HCT116 (cell line): ENCODE data around the gene DENND5B. TPM values are rescaled to one million over a fixed set of nuclear protein-coding genes. Genes with fewer than 3 reads are reported as not detected.

Source experiments
- ATAC-seq: fragments of 200-7000 bp; cut with Tn5 transposase; 2 replicates; pipeline ENCODE4 v1.9.1; 2020; ENCODE audit warnings: mild to moderate bottlenecking, moderate library complexity
- BruUV-seq: library from RNA; stranded (reverse); fragments of 400-500 nt; replicated peaks from 2 replicates; lab custom pipeline; 2021; lab: Mats Ljungman, UMichigan
- CTCF ChIA-PET: fragments of 300-600 bp; sonication (Branson Sonifier 250); formaldehyde crosslinking; loops from one replicate; lab custom pipeline; 2021; ENCODE audit warnings: antibody characterized with exemption; lab: Charles Lee
- POLR2A ChIA-PET: fragments of 300-600, 350-600 bp; sonication (Branson Sonifier 250); formaldehyde crosslinking; loops from one replicate; lab custom pipeline; 2021; ENCODE audit warnings: antibody characterized with exemption; lab: Charles Lee
- RAD21 ChIA-PET, 2 experiments: fragments of 300-600 bp; sonication (Branson Sonifier 250); formaldehyde crosslinking; loops; one replicate each; lab custom pipeline; 2023; ENCODE audit warnings: low total read pairs in 2 of 2; ENCODE audit not compliant: uncharacterized antibody in 2 of 2, unreplicated experiment in 2 of 2, low non-redundant PET in 1 of 2; lab: Charles Lee
- DNase-seq: peaks from one replicate; pipeline ENCODE4 v3.0.0-alpha.2; 2010; ENCODE audit warnings: low read depth, low spot score
- H2AFZ ChIP-seq: fragments of 200-600 bp; shearing (Covaris generic), sonication (generic); 2 replicates; pipeline ENCODE4 v1.6.1; 2017; ENCODE audit warnings: low read depth, mixed run types, mixed read lengths, antibody characterized with exemption, low read length; ENCODE audit not compliant: poor library complexity, severe bottlenecking
- H3K27ac ChIP-seq: 2 replicates; pipeline ENCODE4 v1.5.1; 2012; ENCODE audit warnings: low read depth, low read length
- H3K27me3 ChIP-seq: fragments of 200-600 bp; sonication (generic); 2 replicates; pipeline ENCODE4 v1.6.1; 2016; ENCODE audit warnings: mixed run types, low read length, mixed read lengths; ENCODE audit not compliant: insufficient read depth
- H3K36me3 ChIP-seq, 2 experiments: fragments of 200-500 bp in 1 of 2; fragments of 200-600 bp in 1 of 2; sonication (Bioruptor generic) in 1 of 2; sonication (generic) in 1 of 2; 2 replicates each; pipeline versions ENCODE4 v1.5.1 to v1.6.1; 2014 to 2016; ENCODE audit warnings: low read length in 2 of 2, inconsistent platforms in 1 of 2, mixed read lengths in 1 of 2, mixed run types in 1 of 2; ENCODE audit not compliant: insufficient read depth in 2 of 2, control insufficient read depth in 1 of 2
- H3K4me1 ChIP-seq, 2 experiments: fragments of 200-600 bp in 1 of 2; sonication (generic) in 1 of 2; 2 replicates each; pipeline versions ENCODE4 v1.5.1 to v1.6.1; 2012 to 2017; ENCODE audit warnings: low read length in 2 of 2, inconsistent platforms in 1 of 2, mild to moderate bottlenecking in 1 of 2, mixed read lengths in 1 of 2, mixed run types in 1 of 2, moderate library complexity in 1 of 2; ENCODE audit not compliant: insufficient read depth in 2 of 2, control insufficient read depth in 1 of 2
- H3K4me2 ChIP-seq: fragments of 200-600 bp; sonication (generic); 2 replicates; pipeline ENCODE4 v1.6.1; 2017; ENCODE audit warnings: mixed run types, low read length, mixed read lengths
- H3K4me3 ChIP-seq, 2 experiments: fragments of 200-600 bp in 1 of 2; sonication (generic) in 1 of 2; replicated peaks in 1 of 2; 2 replicates each; pipeline ENCODE4 v1.5.1; 2011 to 2016; ENCODE audit warnings: low read length in 2 of 2, control low read depth in 1 of 2, low read depth in 1 of 2, mild to moderate bottlenecking in 1 of 2, mixed read lengths in 1 of 2, mixed run types in 1 of 2
- H3K79me2 ChIP-seq: fragments of 200-600 bp; sonication (generic); 2 replicates; pipeline ENCODE4 v1.6.1; 2017; ENCODE audit warnings: mild to moderate bottlenecking, mixed run types, low read length, moderate library complexity, mixed read lengths; ENCODE audit not compliant: insufficient read depth
- H3K9ac ChIP-seq: fragments of 200-600 bp; sonication (generic); 2 replicates; pipeline ENCODE4 v1.6.1; 2016; ENCODE audit warnings: low read length, mixed read lengths
- H3K9me2 ChIP-seq: fragments of 200-600 bp; sonication (generic), shearing (Covaris generic); 2 replicates; pipeline ENCODE4 v1.6.1; 2017; ENCODE audit warnings: mixed run types, mild to moderate bottlenecking, moderate library complexity; ENCODE audit not compliant: insufficient read depth
- H3K9me3 ChIP-seq, 2 experiments: fragments of 200-500 bp in 1 of 2; fragments of 200-600 bp in 1 of 2; sonication (Bioruptor generic) in 1 of 2; sonication (generic) in 1 of 2; 2 replicates each; pipeline ENCODE4 v1.6.1; 2014 to 2017; ENCODE audit warnings: low read length in 2 of 2, mixed read lengths in 2 of 2, inconsistent platforms in 1 of 2, low read depth in 1 of 2, mild to moderate bottlenecking in 1 of 2, mixed run types in 1 of 2, moderate library complexity in 1 of 2; ENCODE audit not compliant: control insufficient read depth in 1 of 2, insufficient read depth in 1 of 2
- H4K20me1 ChIP-seq: fragments of 200-600 bp; sonication (generic), shearing (Covaris generic); 2 replicates; pipeline ENCODE4 v1.6.1; 2017; ENCODE audit warnings: mixed run types, mild to moderate bottlenecking, moderate library complexity; ENCODE audit not compliant: insufficient read depth
- CBX3 ChIP-seq: IDR thresholded peaks from 2 replicates; pipeline ENCODE4 v1.6.1; 2012; ENCODE audit warnings: low read depth
- CEBPB ChIP-seq: IDR thresholded peaks from 2 replicates; pipeline ENCODE4 v1.6.1; 2012; ENCODE audit warnings: low read depth
- EGR1 ChIP-seq: IDR thresholded peaks from 2 replicates; pipeline ENCODE4 v1.6.1; 2012; ENCODE audit warnings: low read depth
- ELF1 ChIP-seq: IDR thresholded peaks from 2 replicates; pipeline ENCODE4 v1.6.1; 2012; ENCODE audit warnings: low read depth, borderline replicate concordance
- EZH2 ChIP-seq: fragments of 200-600 bp; sonication (generic); IDR thresholded peaks from 2 replicates; pipeline ENCODE4 v1.6.1; 2017; ENCODE audit warnings: antibody characterized with exemption, mixed run types
- EZH2phosphoT487 ChIP-seq: fragments of 200-600 bp; IDR thresholded peaks from 2 replicates; pipeline ENCODE4 v1.6.1; 2018; ENCODE audit warnings: antibody characterized with exemption, borderline replicate concordance
- JUND ChIP-seq: IDR thresholded peaks from 2 replicates; pipeline ENCODE4 v1.6.1; 2012
- POLR2A ChIP-seq: IDR thresholded peaks from 2 replicates; pipeline ENCODE4 v1.7.0; 2011; ENCODE audit warnings: borderline replicate concordance; ENCODE audit not compliant: insufficient read depth, insufficient read length; ENCODE audit errors: extremely low read depth
- POLR2AphosphoS5 ChIP-seq: IDR thresholded peaks from 2 replicates; pipeline ENCODE4 v1.6.1; 2011; ENCODE audit warnings: mild to moderate bottlenecking, low read depth, low read length, moderate library complexity
- SIN3A ChIP-seq: IDR thresholded peaks from 2 replicates; pipeline ENCODE4 v1.6.1; 2012; ENCODE audit warnings: low read depth
- SRF ChIP-seq: IDR thresholded peaks from 2 replicates; pipeline ENCODE4 v1.6.1; 2012; ENCODE audit warnings: low read depth
- YY1 ChIP-seq: IDR thresholded peaks from 2 replicates; pipeline ENCODE4 v1.6.1; 2011; ENCODE audit warnings: low read length, low read depth, moderate library complexity, mild to moderate bottlenecking; ENCODE audit not compliant: insufficient replicate concordance; ENCODE audit errors: extremely low read depth
- ZFX ChIP-seq: fragments of 450-650 bp; IDR thresholded peaks from 2 replicates; pipeline ENCODE4 v1.6.1; 2017
- ZNF274 ChIP-seq: fragments of 200-500 bp; sonication (Bioruptor generic); IDR thresholded peaks from 2 replicates; pipeline ENCODE4 v1.6.1; 2014; ENCODE audit warnings: mild to moderate bottlenecking, low read depth, low read length, inconsistent platforms
- intact Hi-C: fragments of 100-400 bp; cut with micrococcal nuclease; formaldehyde crosslinking; loops from 2 replicates; pipeline ENCODE4 v1.10.0; 2022
- total RNA-seq: library from RNA; stranded (reverse); gene quantifications from one replicate; pipeline ENCODE4 v1.2.1, GENCODE V29; 2021; ENCODE audit not compliant: unreplicated experiment
- TF ChIP-seq, protein P1 (sequence below): IDR thresholded peaks from 2 replicates; pipeline ENCODE4 v1.6.1; 2011; ENCODE audit warnings: mild to moderate bottlenecking, low read length, moderate library complexity; ENCODE audit not compliant: insufficient replicate concordance; ENCODE audit errors: extremely low read depth
- TF ChIP-seq, protein P2 (sequence below): IDR thresholded peaks from 2 replicates; pipeline ENCODE4 v1.6.1; 2012
- TF ChIP-seq, protein P3 (sequence below): IDR thresholded peaks from 2 replicates; pipeline ENCODE4 v1.6.1; 2012
- TF ChIP-seq, protein P4 (sequence below), 3 experiments: fragments of 200-600 bp in 1 of 3; sonication (generic) in 1 of 3; IDR thresholded peaks in 2 of 3; conservative IDR thresholded peaks in 1 of 3; 2 replicates each; pipeline ENCODE4 v1.5.1; 2012 to 2017; ENCODE audit warnings: low read depth in 2 of 3, low read length in 2 of 3, antibody characterized with exemption in 1 of 3, borderline replicate concordance in 1 of 3, control low read depth in 1 of 3, mild to moderate bottlenecking in 1 of 3, mixed read lengths in 1 of 3, mixed run types in 1 of 3, moderate library complexity in 1 of 3; ENCODE audit not compliant: insufficient read depth in 1 of 3
- TF ChIP-seq, protein P5 (sequence below): IDR thresholded peaks from 2 replicates; pipeline ENCODE4 v1.6.1; 2012; ENCODE audit warnings: low read depth

The DENND5B gene
- total RNA-seq, 1 experiment from 2014 or later, result 19.2 TPM

DNA sequence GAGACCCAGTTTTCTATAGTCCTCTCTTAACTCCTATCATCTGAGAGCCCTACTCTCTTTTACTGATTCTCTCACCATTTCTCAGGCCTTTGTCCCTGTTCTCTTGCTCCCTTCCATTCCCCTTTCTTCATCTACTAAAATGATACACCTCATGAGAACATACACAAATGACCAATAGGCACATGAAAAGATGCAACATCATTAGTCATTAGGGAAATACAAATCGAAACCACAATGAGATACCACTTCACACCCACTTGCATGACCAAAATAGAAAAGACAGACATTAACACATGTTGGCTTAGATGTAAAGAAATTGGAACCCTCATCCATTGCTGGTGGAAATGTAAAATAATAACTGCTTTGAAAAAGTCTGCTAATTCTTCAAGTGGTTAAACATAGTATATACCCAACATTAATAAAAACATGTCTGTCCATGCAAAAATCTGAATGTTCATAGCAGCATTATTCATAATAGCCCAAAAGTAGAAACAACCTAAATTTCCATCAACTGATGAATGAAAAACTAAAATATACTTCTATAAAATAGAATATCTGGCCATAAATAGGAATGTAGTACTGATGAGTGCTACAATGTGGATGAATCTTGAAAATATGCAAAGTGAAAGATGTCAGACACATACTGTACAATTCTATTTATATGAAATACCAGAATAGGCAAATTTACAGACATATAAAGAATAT lies 66.0 kb downstream of the DENND5B start:
- POLR2A ChIA-PET, result no interaction called here
- Histone ChIP-seq H3K36me3 (no peaks in the 10 kb centered on the region), H3K4me2 (peak overlapping the region; percentile 23), H3K9me3 (no peaks in the 10 kb centered on the region), H4K20me1 (no peaks in the 10 kb centered on the region), H3K9me2 (no peaks in the 10 kb centered on the region), H3K27me3 (no peaks in the 10 kb centered on the region), H3K9ac (no peak overlapping the region), H3K79me2 (peaks cover 17% of the 10 kb centered on the region), H3K4me3 (no peak overlapping the region), H2AFZ (no peak overlapping the region), H3K4me1 (peaks cover 33 to 64% of the 10 kb centered on the region in 2 experiments), H3K27ac (no peak overlapping the region)
- BruUV-seq, result no TSS peak
- intact Hi-C loops, result no loop called here
- no peak for ATAC-seq
- RAD21 ChIA-PET, result no interaction called here
- DNase-seq, result peak; percentile 13
- CTCF ChIA-PET, result no interaction called here
- TF ChIP-seq ZFX, result no peak
- TF ChIP-seq SRF, result no peak
- no peak for TF ChIP-seq CEBPB
- no peak for TF ChIP-seq EZH2phosphoT487
- no peak for TF ChIP-seq SIN3A
- TF ChIP-seq, protein P1, sequence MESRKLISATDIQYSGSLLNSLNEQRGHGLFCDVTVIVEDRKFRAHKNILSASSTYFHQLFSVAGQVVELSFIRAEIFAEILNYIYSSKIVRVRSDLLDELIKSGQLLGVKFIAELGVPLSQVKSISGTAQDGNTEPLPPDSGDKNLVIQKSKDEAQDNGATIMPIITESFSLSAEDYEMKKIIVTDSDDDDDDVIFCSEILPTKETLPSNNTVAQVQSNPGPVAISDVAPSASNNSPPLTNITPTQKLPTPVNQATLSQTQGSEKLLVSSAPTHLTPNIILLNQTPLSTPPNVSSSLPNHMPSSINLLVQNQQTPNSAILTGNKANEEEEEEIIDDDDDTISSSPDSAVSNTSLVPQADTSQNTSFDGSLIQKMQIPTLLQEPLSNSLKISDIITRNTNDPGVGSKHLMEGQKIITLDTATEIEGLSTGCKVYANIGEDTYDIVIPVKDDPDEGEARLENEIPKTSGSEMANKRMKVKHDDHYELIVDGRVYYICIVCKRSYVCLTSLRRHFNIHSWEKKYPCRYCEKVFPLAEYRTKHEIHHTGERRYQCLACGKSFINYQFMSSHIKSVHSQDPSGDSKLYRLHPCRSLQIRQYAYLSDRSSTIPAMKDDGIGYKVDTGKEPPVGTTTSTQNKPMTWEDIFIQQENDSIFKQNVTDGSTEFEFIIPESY, result no peak
- TF ChIP-seq POLR2A, result no peak
- TF ChIP-seq, protein P2, sequence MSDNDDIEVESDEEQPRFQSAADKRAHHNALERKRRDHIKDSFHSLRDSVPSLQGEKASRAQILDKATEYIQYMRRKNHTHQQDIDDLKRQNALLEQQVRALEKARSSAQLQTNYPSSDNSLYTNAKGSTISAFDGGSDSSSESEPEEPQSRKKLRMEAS, result 0 out of 2 replicates have a peak, but pooled peaks have one; percentile 36
- 0 out of 2 replicates have a peak, but pooled peaks have one; percentile 21 for TF ChIP-seq JUND
- no peak for TF ChIP-seq ELF1
- TF ChIP-seq, protein P3, sequence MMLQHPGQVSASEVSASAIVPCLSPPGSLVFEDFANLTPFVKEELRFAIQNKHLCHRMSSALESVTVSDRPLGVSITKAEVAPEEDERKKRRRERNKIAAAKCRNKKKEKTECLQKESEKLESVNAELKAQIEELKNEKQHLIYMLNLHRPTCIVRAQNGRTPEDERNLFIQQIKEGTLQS, result no peak
- no peak for TF ChIP-seq ZNF274
- TF ChIP-seq, protein P4, sequence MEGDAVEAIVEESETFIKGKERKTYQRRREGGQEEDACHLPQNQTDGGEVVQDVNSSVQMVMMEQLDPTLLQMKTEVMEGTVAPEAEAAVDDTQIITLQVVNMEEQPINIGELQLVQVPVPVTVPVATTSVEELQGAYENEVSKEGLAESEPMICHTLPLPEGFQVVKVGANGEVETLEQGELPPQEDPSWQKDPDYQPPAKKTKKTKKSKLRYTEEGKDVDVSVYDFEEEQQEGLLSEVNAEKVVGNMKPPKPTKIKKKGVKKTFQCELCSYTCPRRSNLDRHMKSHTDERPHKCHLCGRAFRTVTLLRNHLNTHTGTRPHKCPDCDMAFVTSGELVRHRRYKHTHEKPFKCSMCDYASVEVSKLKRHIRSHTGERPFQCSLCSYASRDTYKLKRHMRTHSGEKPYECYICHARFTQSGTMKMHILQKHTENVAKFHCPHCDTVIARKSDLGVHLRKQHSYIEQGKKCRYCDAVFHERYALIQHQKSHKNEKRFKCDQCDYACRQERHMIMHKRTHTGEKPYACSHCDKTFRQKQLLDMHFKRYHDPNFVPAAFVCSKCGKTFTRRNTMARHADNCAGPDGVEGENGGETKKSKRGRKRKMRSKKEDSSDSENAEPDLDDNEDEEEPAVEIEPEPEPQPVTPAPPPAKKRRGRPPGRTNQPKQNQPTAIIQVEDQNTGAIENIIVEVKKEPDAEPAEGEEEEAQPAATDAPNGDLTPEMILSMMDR (IDR thresholded peaks at IDR 0.05 in 2 of 3, conservative IDR thresholded peaks at IDR 0.05 in 1 of 3; ENCODE audit: borderline replicate concordance in 1 of 3, insufficient read depth in 1 of 3, low read depth in 2 of 3, low read length in 2 of 3), result no peak
- no peak for TF ChIP-seq YY1
- TF ChIP-seq, protein P5, sequence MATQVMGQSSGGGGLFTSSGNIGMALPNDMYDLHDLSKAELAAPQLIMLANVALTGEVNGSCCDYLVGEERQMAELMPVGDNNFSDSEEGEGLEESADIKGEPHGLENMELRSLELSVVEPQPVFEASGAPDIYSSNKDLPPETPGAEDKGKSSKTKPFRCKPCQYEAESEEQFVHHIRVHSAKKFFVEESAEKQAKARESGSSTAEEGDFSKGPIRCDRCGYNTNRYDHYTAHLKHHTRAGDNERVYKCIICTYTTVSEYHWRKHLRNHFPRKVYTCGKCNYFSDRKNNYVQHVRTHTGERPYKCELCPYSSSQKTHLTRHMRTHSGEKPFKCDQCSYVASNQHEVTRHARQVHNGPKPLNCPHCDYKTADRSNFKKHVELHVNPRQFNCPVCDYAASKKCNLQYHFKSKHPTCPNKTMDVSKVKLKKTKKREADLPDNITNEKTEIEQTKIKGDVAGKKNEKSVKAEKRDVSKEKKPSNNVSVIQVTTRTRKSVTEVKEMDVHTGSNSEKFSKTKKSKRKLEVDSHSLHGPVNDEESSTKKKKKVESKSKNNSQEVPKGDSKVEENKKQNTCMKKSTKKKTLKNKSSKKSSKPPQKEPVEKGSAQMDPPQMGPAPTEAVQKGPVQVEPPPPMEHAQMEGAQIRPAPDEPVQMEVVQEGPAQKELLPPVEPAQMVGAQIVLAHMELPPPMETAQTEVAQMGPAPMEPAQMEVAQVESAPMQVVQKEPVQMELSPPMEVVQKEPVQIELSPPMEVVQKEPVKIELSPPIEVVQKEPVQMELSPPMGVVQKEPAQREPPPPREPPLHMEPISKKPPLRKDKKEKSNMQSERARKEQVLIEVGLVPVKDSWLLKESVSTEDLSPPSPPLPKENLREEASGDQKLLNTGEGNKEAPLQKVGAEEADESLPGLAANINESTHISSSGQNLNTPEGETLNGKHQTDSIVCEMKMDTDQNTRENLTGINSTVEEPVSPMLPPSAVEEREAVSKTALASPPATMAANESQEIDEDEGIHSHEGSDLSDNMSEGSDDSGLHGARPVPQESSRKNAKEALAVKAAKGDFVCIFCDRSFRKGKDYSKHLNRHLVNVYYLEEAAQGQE, result no peak
- 0 out of 2 replicates have a peak, but pooled peaks have one; percentile 41 for TF ChIP-seq CBX3
- no peak for TF ChIP-seq EZH2
- no peak for TF ChIP-seq POLR2AphosphoS5
- TF ChIP-seq EGR1, result peak; percentile 23; the same call in 1 of the 2 replicates
